Epidermal melanocyte (primary cell): Measurements from ENCODE around the gene RXRA.

Experiments
- DNase-seq: peaks from one replicate; pipeline ENCODE4 v3.0.0; 2011; ENCODE audit warnings: low spot score; ENCODE audit not compliant: insufficient read length

The RXRA gene

GRCh38 chr9:134367061-134367460 is 40.8 kb downstream of the RXRA start:
- no peak for DNase-seq

GRCh38 chr9:134367791-134368490 is 41.7 kb downstream of the RXRA start:
- DNase-seq: no peak

- DNase-seq: no peak
These were observed 42.3 kb downstream of the RXRA start for GRCh38 chr9:134368571-134368970.

GRCh38 chr9:134369416-134370212 is 43.4 kb downstream of the RXRA start:
- no peak for DNase-seq

- no peak for DNase-seq
These were observed 43.9 kb downstream of the RXRA start for GRCh38 chr9:134370213-134370492.

- no peak for DNase-seq
These were observed 44.4 kb downstream of the RXRA start for GRCh38 chr9:134370638-134371037.

GRCh38 chr9:134371731-134372130 is 45.5 kb downstream of the RXRA start:
- no peak for DNase-seq

GRCh38 chr9:134372581-134373267 is 46.5 kb downstream of the RXRA start:
- no peak for DNase-seq

- no peak for DNase-seq
These were observed 47.0 kb downstream of the RXRA start for GRCh38 chr9:134373269-134373668.

GRCh38 chr9:134373953-134374300 is 47.7 kb downstream of the RXRA start:
- DNase-seq: no peak

GRCh38 chr9:134374301-134375010 is 48.2 kb downstream of the RXRA start:
- DNase-seq: no peak

GRCh38 chr9:134375011-134375390 is 48.7 kb downstream of the RXRA start:
- no peak for DNase-seq

GRCh38 chr9:134375430-134376385 is 49.5 kb downstream of the RXRA start:
- DNase-seq: no peak

- DNase-seq: no peak
These were observed 50.3 kb downstream of the RXRA start for GRCh38 chr9:134376386-134377142.

GRCh38 chr9:134377143-134377484 is 50.9 kb downstream of the RXRA start:
- DNase-seq: no peak

GRCh38 chr9:134377976-134378375 is 51.7 kb downstream of the RXRA start:
- DNase-seq: no peak

- DNase-seq: peak; percentile 67
These were observed 52.7 kb downstream of the RXRA start for GRCh38 chr9:134378901-134379338.

- no peak for DNase-seq
These were observed 53.6 kb downstream of the RXRA start for GRCh38 chr9:134379831-134380365.

GRCh38 chr9:134380542-134381271 is 54.5 kb downstream of the RXRA start:
- DNase-seq: no peak
